GM12873 (cell line): ENCODE measurements around the gene ALDH1A1.

Experiments used
- CTCF ChIP-seq: IDR thresholded peaks from 2 replicates; pipeline ENCODE4 v1.5.1; 2012; ENCODE audit warnings: low read depth, mild to moderate bottlenecking, moderate library complexity, low read length, control low read depth; ENCODE audit not compliant: insufficient read depth; ENCODE audit errors: missing control alignments

The ALDH1A1 gene

GRCh38 chr9:72952914-72953313 lies at the start of gene ALDH1A1:
ALDH1A1 (minus strand) TSS chr9:72953053; CDS start chr9:72953000, 53 bp downstream.
- no peak for TF ChIP-seq CTCF

- TF ChIP-seq CTCF: no peak
Observed at GRCh38 chr9:73001860-73002259, 49.0 kb upstream of the ALDH1A1 start.

- no peak for TF ChIP-seq CTCF
Observed at GRCh38 chr9:72998363-72998762, 45.5 kb upstream of the ALDH1A1 start.

- no peak for TF ChIP-seq CTCF
Observed at GRCh38 chr9:72997387-72997995, 44.6 kb upstream of the ALDH1A1 start.

GRCh38 chr9:72996684-72997314 lies 43.9 kb upstream of the ALDH1A1 start:
- TF ChIP-seq CTCF: no peak

GRCh38 chr9:72996114-72996513 lies 43.3 kb upstream of the ALDH1A1 start:
- TF ChIP-seq CTCF: no peak

- no peak for TF ChIP-seq CTCF
Observed at GRCh38 chr9:72995131-72996024, 42.5 kb upstream of the ALDH1A1 start.
